ENCODE measurements around the gene TSKS. TPM values are rescaled to one million over a fixed set of nuclear protein-coding genes. Genes with fewer than 3 reads are reported as not detected.

TSKS gene
- total RNA-seq, 2 experiments from 2014 or later, result not detected

DNA sequence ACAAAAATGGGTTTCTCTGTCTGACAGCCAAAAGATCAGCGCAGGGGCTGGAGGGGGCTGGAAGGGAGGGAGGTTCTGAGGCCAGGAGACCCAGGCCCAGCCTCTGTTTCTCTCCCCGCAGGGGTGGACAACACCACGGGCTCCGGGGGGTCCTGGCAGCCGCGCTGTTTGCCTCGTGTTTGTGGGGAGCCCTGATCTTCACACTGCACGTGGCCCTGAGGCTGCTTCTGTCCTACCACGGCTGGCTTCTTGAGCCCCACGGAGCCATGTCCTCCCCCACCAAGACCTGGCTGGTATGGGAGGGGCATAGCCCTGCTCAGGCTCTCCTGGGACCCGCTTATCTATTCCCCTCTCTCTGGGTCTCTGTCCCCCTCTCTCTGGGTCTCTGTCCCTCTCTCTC is 62.5 kb downstream of the TSKS start:
- H3K36me3 ChIP-seq (ENCODE audit: insufficient read depth, low read length), result no peaks in the 10 kb centered on the region
- ChIA-PET POLR2A (no interaction called here), CTCF (ENCODE audit: unreplicated experiment) (no interaction called here)
- no peak for DNase-seq (ENCODE audit: low spot score)
- H3K27ac ChIP-seq (ENCODE audit: low read depth, low read length, poor library complexity, severe bottlenecking), result no peak overlapping the region
- no peaks in the 10 kb centered on the region for H3K79me2 ChIP-seq (ENCODE audit: insufficient read depth, low read depth, low read length)
- H2AFZ ChIP-seq (ENCODE audit: low read length), result no peak overlapping the region
- no peak for TF ChIP-seq CTCF (conservative IDR thresholded peaks at IDR 0.05; ENCODE audit: low read length)
- no peak for TF ChIP-seq EZH2phosphoT487 (IDR thresholded peaks at IDR 0.05; ENCODE audit: borderline replicate concordance, low read depth, low read length)
- H3K4me3 ChIP-seq (ENCODE audit: low read depth, low read length, poor library complexity, severe bottlenecking), result no peak overlapping the region
- H3K4me2 ChIP-seq (ENCODE audit: low read length), result no peak overlapping the region
- H3K4me1 ChIP-seq (ENCODE audit: insufficient read depth, low read length, poor library complexity, severe bottlenecking), result no peaks in the 10 kb centered on the region
- H3K9me3 ChIP-seq (ENCODE audit: low read length), result no peaks in the 10 kb centered on the region
- no peaks in the 10 kb centered on the region for H3K9me2 ChIP-seq (ENCODE audit: insufficient read depth, low read length)
- BruUV-seq (replicated peaks), result no TSS peak
- intact Hi-C loops (cut with micrococcal nuclease; ENCODE audit: unreplicated experiment), result no loop called here
- H4K20me1 ChIP-seq (ENCODE audit: insufficient read depth, low read length), result no peaks in the 10 kb centered on the region

DNA sequence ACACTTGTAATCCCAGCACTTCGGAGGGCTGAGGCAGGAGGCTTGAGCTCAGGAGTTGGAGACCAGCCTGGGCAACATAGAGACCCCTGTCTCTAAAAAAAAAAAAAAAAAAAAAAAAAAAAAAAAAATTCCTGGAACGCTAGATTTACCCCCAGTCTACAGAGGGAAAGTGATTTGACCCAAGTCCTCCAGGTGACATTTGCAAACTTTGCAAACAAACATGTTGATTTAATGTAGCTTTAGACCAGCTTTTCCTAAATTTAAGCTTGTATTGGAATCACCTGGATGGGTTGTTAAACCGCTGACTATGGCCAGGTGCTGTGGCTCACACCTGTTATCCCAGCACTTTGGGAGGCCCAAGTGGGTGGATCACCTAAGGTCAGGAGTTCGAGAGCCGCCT is 63.7 kb downstream of the TSKS start:
- Histone ChIP-seq H3K36me3 (ENCODE audit: insufficient read depth, low read length) (no peaks in the 10 kb centered on the region), H3K9me3 (ENCODE audit: low read length) (no peaks in the 10 kb centered on the region), H3K4me3 (ENCODE audit: low read depth, low read length, poor library complexity, severe bottlenecking) (no peak overlapping the region), H3K4me1 (ENCODE audit: insufficient read depth, low read length, poor library complexity, severe bottlenecking) (no peaks in the 10 kb centered on the region), H3K79me2 (ENCODE audit: insufficient read depth, low read depth, low read length) (no peaks in the 10 kb centered on the region), H3K9me2 (ENCODE audit: insufficient read depth, low read length) (no peaks in the 10 kb centered on the region), H3K4me2 (ENCODE audit: low read length) (no peak overlapping the region), H2AFZ (ENCODE audit: low read length) (no peak overlapping the region), H4K20me1 (ENCODE audit: insufficient read depth, low read length) (no peaks in the 10 kb centered on the region), H3K27ac (ENCODE audit: low read depth, low read length, poor library complexity, severe bottlenecking) (no peak overlapping the region)
- TF ChIP-seq CTCF (conservative IDR thresholded peaks at IDR 0.05; ENCODE audit: low read length) (no peak), EZH2phosphoT487 (IDR thresholded peaks at IDR 0.05; ENCODE audit: borderline replicate concordance, low read depth, low read length) (no peak)
- DNase-seq (ENCODE audit: low spot score), result no peak
- intact Hi-C loops (cut with micrococcal nuclease; ENCODE audit: unreplicated experiment), result no loop called here
- ChIA-PET CTCF (ENCODE audit: unreplicated experiment) (no interaction called here), POLR2A (interaction anchor here (0.6 kb wide), 1 partner anchor 34 kb away, joined by 4 read pairs; no protein-coding TSS in a partner anchor)
- BruUV-seq (replicated peaks), result no TSS peak

GRCh38 chr19:49696865-49697264 is 66.2 kb downstream of the TSKS start:
- ChIA-PET POLR2A (no interaction called here), CTCF (ENCODE audit: unreplicated experiment) (no interaction called here)
- H3K4me3 ChIP-seq (ENCODE audit: low read depth, low read length, poor library complexity, severe bottlenecking), result no peak overlapping the region
- no peaks in the 10 kb centered on the region for H4K20me1 ChIP-seq (ENCODE audit: insufficient read depth, low read length)
- BruUV-seq (replicated peaks), result no TSS peak
- no peaks in the 10 kb centered on the region for H3K9me3 ChIP-seq (ENCODE audit: low read length)
- no peak overlapping the region for H2AFZ ChIP-seq (ENCODE audit: low read length)
- H3K27ac ChIP-seq (ENCODE audit: low read depth, low read length, poor library complexity, severe bottlenecking), result no peak overlapping the region
- peaks cover 5% of the 10 kb centered on the region for H3K4me1 ChIP-seq (ENCODE audit: insufficient read depth, low read length, poor library complexity, severe bottlenecking)
- no peak for TF ChIP-seq CTCF (conservative IDR thresholded peaks at IDR 0.05; ENCODE audit: low read length)
- TF ChIP-seq EZH2phosphoT487 (IDR thresholded peaks at IDR 0.05; ENCODE audit: borderline replicate concordance, low read depth, low read length), result no peak
- H3K4me2 ChIP-seq (ENCODE audit: low read length), result no peak overlapping the region
- H3K79me2 ChIP-seq (ENCODE audit: insufficient read depth, low read depth, low read length), result no peaks in the 10 kb centered on the region
- no peaks in the 10 kb centered on the region for H3K36me3 ChIP-seq (ENCODE audit: insufficient read depth, low read length)
- no peaks in the 10 kb centered on the region for H3K9me2 ChIP-seq (ENCODE audit: insufficient read depth, low read length)
- no peak for DNase-seq (ENCODE audit: low spot score)
- intact Hi-C loops (cut with micrococcal nuclease; ENCODE audit: unreplicated experiment), result no loop called here

Measured in OCI-LY7 (cell line).